A549 (cell line): ENCODE results near the gene TPI1.

ENCODE experiments used
- CBX8 ChIP-seq: fragments of 200-600 bp; sonication (generic); IDR thresholded peaks from 2 replicates; pipeline ENCODE4 v1.6.1; 2016
- CTCF ChIP-seq: fragments of >200 bp; sonication (Bioruptor Twin); formaldehyde crosslinking; IDR thresholded peaks from 3 replicates; pipeline ENCODE4 v1.5.1; 2016

- TF ChIP-seq CTCF, result no peak
- no peak for TF ChIP-seq CBX8
Observed at GRCh38 chr12:6843118-6843902, 24.0 kb upstream of the TPI1 start.
